ENCODE data around the gene TCF12. TPM values are rescaled to one million over a fixed set of nuclear protein-coding genes. Genes with fewer than 3 reads are reported as not detected.

TCF12 gene
- total RNA-seq, 1 donor from 2014 or later = 164 TPM

GRCh38 chr15:57213862-57214261 lies 295.4 kb downstream of the TCF12 start:
- peaks cover 2% of the 10 kb centered on the region for H3K36me3 Mint-ChIP-seq (ENCODE audit: unreplicated experiment)
- no peak overlapping the region for H3K4me3 Mint-ChIP-seq (ENCODE audit: unreplicated experiment)

GRCh38 chr15:57215326-57215725 lies 296.9 kb downstream of the TCF12 start:
- Mint-ChIP-seq H3K36me3 (ENCODE audit: unreplicated experiment) (peaks cover 2% of the 10 kb centered on the region), H3K4me1 (ENCODE audit: unreplicated experiment) (peaks cover 68% of the 10 kb centered on the region), H3K9me3 (ENCODE audit: unreplicated experiment) (no peaks in the 10 kb centered on the region), H3K27ac (ENCODE audit: unreplicated experiment) (peak overlapping the region; percentile 57), H3K4me3 (ENCODE audit: unreplicated experiment) (no peak overlapping the region), H3K27me3 (ENCODE audit: unreplicated experiment) (no peaks in the 10 kb centered on the region)
- TF ChIP-seq CTCF (IDR thresholded peaks at IDR 0.05) = no peak
- no peak for DNase-seq (ENCODE audit: extremely low spot score, unreplicated experiment)

More at GRCh38 chr15:57213862-57214261, 295.4 kb downstream of the TCF12 start:
- no peak for DNase-seq (ENCODE audit: extremely low spot score, unreplicated experiment)
- Mint-ChIP-seq H3K27me3 (ENCODE audit: unreplicated experiment) (no peaks in the 10 kb centered on the region), H3K27ac (ENCODE audit: unreplicated experiment) (peak overlapping the region; percentile 7), H3K4me1 (ENCODE audit: unreplicated experiment) (peaks cover 56% of the 10 kb centered on the region), H3K9me3 (ENCODE audit: unreplicated experiment) (no peaks in the 10 kb centered on the region)
- TF ChIP-seq CTCF (IDR thresholded peaks at IDR 0.05) = peak; percentile 67

- peaks cover 2% of the 10 kb centered on the region for H3K36me3 Mint-ChIP-seq (ENCODE audit: unreplicated experiment)
- H3K9me3 Mint-ChIP-seq (ENCODE audit: unreplicated experiment) = no peaks in the 10 kb centered on the region
- peak overlapping the region; percentile 57 for H3K27ac Mint-ChIP-seq (ENCODE audit: unreplicated experiment)
- DNase-seq (ENCODE audit: extremely low spot score, unreplicated experiment) = no peak
- no peak for TF ChIP-seq CTCF (IDR thresholded peaks at IDR 0.05)
- H3K27me3 Mint-ChIP-seq (ENCODE audit: unreplicated experiment) = no peaks in the 10 kb centered on the region
- peaks cover 72% of the 10 kb centered on the region for H3K4me1 Mint-ChIP-seq (ENCODE audit: unreplicated experiment)
- peak overlapping the region; percentile 4 for H3K4me3 Mint-ChIP-seq (ENCODE audit: unreplicated experiment)
Observed at GRCh38 chr15:57215881-57216280, 297.4 kb downstream of the TCF12 start.

GRCh38 chr15:57216288-57216687 lies 297.8 kb downstream of the TCF12 start:
- peaks cover 76% of the 10 kb centered on the region for H3K4me1 Mint-ChIP-seq (ENCODE audit: unreplicated experiment)
- peak overlapping the region; percentile 57 for H3K27ac Mint-ChIP-seq (ENCODE audit: unreplicated experiment)
- no peaks in the 10 kb centered on the region for H3K27me3 Mint-ChIP-seq (ENCODE audit: unreplicated experiment)
- DNase-seq (ENCODE audit: extremely low spot score, unreplicated experiment) = no peak
- TF ChIP-seq CTCF (IDR thresholded peaks at IDR 0.05) = no peak
- peaks cover 2% of the 10 kb centered on the region for H3K36me3 Mint-ChIP-seq (ENCODE audit: unreplicated experiment)
- H3K9me3 Mint-ChIP-seq (ENCODE audit: unreplicated experiment) = no peaks in the 10 kb centered on the region
- peak overlapping the region; percentile 4 for H3K4me3 Mint-ChIP-seq (ENCODE audit: unreplicated experiment)

- Mint-ChIP-seq H3K27me3 (ENCODE audit: unreplicated experiment) (no peaks in the 10 kb centered on the region), H3K4me1 (ENCODE audit: unreplicated experiment) (peaks cover 89% of the 10 kb centered on the region), H3K4me3 (ENCODE audit: unreplicated experiment) (peak overlapping the region; percentile 82), H3K36me3 (ENCODE audit: unreplicated experiment) (no peaks in the 10 kb centered on the region), H3K9me3 (ENCODE audit: unreplicated experiment) (no peaks in the 10 kb centered on the region), H3K27ac (ENCODE audit: unreplicated experiment) (peak overlapping the region; percentile 88)
- TF ChIP-seq CTCF (IDR thresholded peaks at IDR 0.05) = no peak
- DNase-seq (ENCODE audit: extremely low spot score, unreplicated experiment) = no peak
Observed at GRCh38 chr15:57217778-57218598, 299.5 kb downstream of the TCF12 start.

All from osteocyte (in vitro differentiated cells).